GM19372 (cell line): ENCODE data around the gene GADD45G.

Experiments
- ATAC-seq: cut with Tn5 transposase; IDR thresholded peaks from one replicate; pipeline ENCODE4 v1.9.1; 2021; ENCODE audit warnings: mild to moderate bottlenecking, low read depth, moderate library complexity; ENCODE audit not compliant: unreplicated experiment

Gene GADD45G

GRCh38 chr9:89604729-89605464 lies at the start of gene GADD45G:
Gene GADD45G, plus strand, starts transcription at chr9:89605012. Its CDS starts 110 bp downstream, at chr9:89605122.
- ATAC-seq = peak; percentile 46

DNA sequence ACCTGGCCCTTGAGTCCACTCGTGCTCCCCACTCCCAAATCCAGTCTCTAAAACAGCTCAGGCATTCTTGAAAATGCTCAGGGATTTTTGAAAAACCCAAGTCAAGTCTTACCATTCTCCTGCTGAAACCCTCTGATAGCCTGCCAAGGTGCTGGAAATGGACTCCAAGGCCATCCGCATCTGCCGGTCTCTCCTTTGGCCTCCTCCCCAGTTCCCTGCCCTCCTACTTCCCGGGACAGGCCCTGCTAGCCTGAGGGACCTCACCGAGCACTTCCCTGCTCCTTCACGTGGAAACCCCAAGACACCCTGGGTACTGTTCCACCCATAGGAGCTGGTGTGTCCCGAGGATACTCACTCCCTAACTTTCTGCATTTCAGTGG lies 49.8 kb upstream of the GADD45G start:
- no peak for ATAC-seq

- peak; percentile 73 for ATAC-seq
Measured at GRCh38 chr9:89555451-89556375, 49.1 kb upstream of the GADD45G start.

DNA sequence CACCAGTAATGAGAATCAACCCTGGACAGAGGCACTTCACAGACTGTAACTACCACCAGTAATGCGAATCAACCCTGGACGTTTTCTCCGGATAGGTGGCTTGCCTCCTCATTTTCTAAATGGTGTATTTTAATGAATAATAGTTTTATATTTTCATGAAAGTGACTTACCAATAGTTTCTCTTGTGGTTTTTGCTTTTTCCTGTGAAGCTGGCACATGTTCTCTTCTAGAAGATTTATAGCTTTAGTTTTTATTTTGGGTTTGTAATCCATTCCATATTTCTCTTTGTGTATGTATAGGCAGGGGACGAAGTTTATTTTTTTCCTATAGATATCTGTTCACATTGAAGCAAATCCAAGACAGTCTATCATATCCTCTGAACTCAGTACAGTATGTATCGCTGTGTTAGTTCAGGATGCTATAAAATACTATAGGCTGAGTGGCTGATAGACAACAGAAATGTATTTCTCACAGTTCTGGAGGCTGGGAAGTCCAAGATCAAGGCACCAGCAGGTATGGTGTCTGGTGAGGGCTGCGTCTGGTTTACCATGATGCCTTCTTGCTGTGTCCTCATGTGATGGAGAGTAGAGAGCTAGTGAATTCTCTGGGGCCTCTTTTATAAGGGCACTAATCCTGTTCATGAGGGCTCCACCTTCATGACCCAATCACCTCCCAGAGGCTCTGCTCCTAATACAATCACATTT lies 46.5 kb upstream of the GADD45G start:
- ATAC-seq = no peak

DNA sequence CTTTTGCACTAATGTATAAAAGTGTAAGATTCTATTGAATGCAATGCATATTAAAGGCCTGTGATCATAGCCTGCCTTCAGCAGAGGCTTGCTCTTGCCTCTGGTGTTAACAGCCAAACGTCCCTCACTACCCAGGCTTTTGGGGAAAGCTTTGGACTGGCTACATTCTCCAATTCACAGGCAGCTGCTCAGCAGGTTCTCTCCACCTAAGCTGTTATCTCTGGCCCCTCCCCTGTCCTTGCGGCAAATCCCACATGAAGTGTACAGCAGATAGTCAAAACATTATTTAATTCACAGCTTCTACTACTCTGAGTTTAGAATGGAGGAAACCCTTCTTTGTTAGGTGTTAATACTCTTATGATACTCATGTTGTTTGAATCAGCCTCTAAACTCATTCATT lies 45.9 kb upstream of the GADD45G start:
- ATAC-seq = no peak

DNA sequence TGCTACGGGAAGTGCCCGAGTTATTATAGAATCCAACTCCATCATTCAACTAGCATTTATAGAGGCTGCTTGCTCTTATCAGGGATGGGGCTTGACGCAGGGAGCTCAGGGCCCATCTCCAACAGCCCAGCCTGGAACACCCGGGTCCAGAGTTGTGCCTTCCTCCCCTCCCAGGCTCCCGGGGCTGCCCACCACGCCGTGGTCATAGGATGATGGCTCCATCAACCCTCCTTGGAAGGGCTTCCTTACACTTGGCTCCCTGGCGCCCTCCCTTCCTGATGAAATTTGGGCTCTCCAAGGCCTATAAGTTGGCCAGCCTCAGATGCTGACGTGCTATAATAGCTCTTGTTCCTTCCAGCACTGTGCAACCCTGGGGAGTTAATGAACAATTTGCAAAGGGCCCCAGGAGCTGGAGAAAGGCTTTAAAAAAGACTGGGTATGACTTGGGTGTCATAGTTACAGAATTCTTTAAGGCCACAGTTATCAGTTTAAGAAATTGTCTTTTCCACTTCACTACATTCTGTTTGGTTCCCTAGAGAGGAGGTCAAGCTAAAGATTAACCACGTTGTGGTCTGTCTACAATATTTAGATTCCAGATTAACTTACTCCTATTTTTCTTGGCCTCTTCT lies 42.5 kb upstream of the GADD45G start:
- ATAC-seq = peak; percentile 56

- ATAC-seq = no peak
Measured at GRCh38 chr9:89563571-89564345, 41.1 kb upstream of the GADD45G start.

DNA sequence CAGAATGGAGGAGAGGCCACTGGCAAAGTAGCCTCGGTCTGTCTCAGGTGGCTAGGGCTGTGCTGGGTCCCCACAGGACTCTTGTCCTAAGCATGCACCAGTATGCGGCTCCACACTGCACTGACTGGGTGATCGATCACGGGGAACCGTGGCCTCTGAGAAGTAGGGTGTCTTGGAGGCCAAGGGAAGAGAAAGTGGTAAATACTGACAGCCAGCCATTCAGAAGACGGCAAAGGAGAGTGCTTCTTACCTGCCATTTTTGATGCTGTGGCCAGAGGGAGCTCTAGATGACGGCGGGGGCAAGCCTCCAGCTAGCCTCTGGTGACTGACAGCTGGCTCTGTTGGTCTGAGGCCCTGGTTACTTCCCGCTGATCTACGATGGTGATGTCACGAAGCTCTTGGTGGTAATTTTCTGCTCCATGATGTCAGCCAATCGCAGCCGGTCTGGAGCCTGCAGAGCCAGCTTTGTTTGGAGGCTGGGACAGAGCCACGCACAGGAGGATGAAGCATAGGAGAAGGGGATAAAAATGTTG lies 40.4 kb upstream of the GADD45G start:
- peak; percentile 81 for ATAC-seq

DNA sequence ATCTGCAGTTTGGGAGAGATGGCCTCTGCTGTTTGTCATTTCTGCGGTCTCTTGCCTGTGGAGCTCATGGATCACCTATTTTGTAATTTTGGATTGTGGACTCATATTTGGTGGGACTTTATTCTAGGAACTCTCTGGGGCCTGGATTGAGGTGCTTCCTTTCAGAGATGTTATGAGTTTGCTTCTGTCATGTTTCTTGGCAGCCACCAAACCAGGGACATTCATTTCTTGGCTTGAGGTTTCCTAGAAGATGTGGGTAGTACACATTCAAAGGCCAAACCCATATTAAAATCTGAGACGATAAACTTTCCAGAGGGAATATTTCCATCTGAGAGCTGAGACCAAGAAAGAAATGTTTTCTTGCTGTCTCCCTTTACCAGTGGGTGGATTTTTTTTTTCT lies 37.2 kb upstream of the GADD45G start:
- no peak for ATAC-seq

DNA sequence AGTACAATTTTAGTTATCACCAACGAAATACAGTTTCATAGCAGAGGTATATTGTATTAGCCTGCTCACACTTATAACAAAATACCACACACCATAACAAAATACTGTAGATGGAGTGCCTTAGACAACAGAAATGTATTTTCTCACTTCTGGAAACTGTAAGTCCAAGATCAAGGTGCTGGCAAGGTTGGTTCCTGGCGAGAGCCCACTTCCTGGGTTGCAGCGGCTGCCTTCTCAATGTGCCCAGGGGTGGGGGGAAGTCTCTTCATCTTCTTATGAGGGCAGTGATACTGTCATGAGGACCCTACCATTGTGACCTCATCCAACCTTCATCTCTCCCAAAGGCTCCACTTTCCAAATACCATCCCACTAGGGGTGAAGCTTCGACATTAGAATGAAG lies 30.5 kb upstream of the GADD45G start:
- ATAC-seq = no peak

DNA sequence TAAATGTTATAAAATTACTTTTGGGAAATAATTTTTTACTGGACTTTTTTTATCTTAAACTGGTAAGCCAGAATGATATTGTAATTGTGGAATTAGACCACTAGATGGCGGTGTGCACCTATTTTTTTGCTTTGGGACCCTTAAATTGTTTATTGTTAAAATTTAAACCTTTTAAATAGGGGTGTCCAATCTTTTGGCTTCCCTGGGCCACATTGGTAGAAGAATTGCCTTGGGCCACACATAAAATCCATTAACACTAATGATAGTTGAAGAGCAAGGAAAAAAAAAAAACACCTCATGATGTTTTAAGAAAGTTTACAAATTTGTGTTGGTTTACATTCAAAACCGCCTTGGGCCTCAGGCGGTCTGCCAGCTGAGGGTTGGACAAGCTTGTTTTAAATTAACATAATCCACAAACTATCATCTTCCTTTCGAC lies 28.4 kb upstream of the GADD45G start:
- ATAC-seq = no peak

- no peak for ATAC-seq
Measured at GRCh38 chr9:89577363-89577762, 27.4 kb upstream of the GADD45G start.

DNA sequence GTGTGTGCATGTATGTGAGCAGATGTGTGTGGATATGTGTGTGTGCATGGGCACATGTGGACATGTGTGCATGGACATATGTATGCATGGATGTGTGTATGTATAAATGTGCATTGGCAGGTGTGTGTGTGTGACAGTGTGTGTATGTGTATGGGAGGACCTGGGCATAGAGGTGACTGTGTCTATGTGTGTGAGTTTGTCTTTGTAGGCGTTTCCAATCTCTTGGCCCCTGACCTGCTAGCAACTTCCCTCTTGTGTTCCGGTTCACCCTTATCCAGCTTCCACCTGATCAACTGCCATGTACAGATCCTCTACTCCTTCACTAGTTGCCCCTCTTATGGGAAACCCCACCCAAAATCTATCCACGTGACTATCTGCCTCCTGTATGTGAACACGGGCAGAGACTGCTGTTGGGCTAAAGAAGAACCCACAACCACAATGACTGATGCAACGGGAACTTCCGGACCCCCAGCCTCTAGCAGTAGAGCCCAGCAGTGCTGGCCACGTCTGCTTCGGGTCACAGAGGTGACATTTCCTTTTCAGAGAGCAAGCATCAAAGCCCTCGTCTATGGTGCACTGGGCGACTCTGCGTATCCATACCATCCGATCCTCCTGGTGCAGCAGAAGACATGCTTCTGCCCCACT lies 24.9 kb upstream of the GADD45G start:
- no peak for ATAC-seq

- no peak for ATAC-seq
Measured at GRCh38 chr9:89586311-89586710, 18.5 kb upstream of the GADD45G start.

DNA sequence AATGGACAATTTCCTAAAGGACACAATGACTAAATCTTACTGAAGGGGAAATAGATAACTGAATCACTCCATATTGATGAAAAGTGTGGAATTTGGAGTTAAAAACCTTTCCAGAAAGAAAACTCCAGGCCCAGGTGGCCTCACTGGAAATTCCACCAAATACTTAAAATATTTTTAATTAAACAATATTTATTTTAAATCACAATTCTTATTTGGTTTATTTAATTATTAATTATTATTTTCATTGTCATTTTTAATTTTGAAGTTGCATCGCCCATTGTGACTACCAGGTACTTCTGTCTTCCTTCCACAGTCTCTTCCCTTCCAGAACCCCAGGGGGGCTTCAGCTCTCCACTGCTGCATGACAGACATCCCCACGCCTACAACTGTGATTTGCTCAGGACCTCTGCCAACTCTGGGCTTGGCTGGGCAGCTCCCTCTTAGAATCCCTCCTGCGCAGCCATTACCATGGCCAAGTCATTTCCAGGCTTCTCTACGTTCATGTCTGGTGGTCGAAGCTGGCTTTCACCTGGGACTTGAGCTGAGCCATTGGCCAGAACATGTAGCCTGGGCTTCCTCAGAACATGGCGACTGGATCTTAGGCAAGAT lies 16.4 kb upstream of the GADD45G start:
- ATAC-seq = no peak

DNA sequence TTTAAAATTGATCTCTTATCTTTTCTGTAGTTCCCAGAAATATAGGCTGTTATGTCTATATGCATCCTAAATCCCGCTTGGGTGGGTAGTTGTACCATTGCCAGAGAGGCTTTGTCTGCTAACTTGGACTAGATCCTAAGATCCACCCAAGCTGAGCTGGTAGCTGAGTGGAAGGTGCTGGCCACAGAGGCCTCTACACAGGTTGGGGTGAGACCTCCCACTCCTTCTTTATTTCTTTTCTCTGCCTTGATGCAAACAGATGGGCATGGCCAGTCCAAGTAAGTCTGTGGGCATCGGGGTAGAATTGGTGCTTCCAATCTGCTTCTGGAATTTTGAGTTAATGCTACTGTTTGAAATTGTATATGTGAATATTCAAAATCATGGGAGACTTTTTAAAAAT lies 14.4 kb upstream of the GADD45G start:
- ATAC-seq = no peak

DNA sequence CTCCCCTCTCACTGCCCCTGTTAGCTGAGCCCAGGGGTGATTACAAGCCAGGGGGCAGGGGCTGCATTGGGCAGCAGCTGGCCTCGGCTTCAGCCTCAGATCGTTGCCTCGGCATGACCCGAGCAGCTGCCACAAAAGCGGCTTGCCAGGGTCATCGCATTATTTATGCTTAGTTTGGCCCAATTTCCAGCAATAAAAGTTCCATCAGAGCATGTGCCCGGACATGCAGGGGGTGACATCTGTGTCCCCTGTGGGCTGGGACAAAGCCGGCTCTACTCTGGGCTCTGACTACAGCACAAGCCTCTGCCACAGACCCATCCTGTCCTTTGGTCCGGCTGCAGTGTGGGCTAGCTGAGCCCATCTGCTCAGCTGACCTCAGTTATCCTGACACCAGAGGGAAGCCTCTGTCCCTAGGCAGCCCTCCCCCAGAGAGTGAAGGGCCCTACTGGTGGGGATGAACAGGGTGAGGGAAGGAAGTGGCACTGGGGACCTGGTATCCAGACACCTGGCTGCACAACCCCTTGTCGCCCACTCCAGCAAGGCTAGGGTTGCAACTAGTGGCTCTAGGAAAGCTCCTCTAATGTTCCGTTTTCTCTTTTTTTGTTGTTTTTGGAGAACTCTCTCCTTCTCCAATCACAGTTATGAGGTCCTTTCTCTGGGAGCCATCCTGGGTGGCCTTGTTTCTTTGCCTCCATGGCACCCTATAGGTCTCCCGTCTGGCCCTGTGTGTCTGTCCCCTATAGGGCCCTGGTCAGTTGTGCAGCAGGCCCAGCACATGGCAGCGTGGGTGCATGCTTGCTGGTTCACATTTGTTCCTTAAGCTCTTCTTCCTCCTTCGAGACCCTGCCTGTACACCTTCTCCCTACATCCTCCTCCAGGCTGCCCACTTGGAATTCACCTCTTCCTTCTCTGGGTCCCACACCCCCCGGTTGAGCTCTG lies 13.3 kb upstream of the GADD45G start:
- no peak for ATAC-seq
